Erythroblast (primary cell): Measurements from ENCODE around the gene ZNF143.
"Not testable (repeated sequence)": the region's sequence is repeated elsewhere in the genome, so short reads cannot be mapped to it uniquely, and the experiment has no call there.

Experiments used
- DNase-seq, 2 experiments: peaks; one replicate each; lab custom pipeline; 2025; lab: John Stamatoyannopoulos, UW
- GATA1 ChIP-seq: IDR thresholded peaks from 2 replicates; pipeline ENCODE4 v1.6.1; 2011; ENCODE audit warnings: low read depth, mild to moderate bottlenecking, control low read depth, low read length, moderate library complexity
- POLR2A ChIP-seq: IDR thresholded peaks from 2 replicates; pipeline ENCODE4 v1.6.1; 2011; ENCODE audit warnings: mild to moderate bottlenecking, low read length

Gene ZNF143

GRCh38 chr11:9473408-9473807 is 12.6 kb downstream of the ZNF143 start:
- DNase-seq: no peak
- TF ChIP-seq POLR2A (no peak), GATA1 (no peak)

- no peak for DNase-seq
- no peak for TF ChIP-seq POLR2A
- no peak for TF ChIP-seq GATA1
These were observed 19.1 kb downstream of the ZNF143 start for GRCh38 chr11:9479899-9480298.

- TF ChIP-seq GATA1 (no peak), POLR2A (no peak)
- DNase-seq: no peak
These were observed 28.4 kb downstream of the ZNF143 start for GRCh38 chr11:9489080-9489765.

- DNase-seq: no peak
- TF ChIP-seq POLR2A: no peak
These were observed 29.6 kb downstream of the ZNF143 start for GRCh38 chr11:9490376-9490775.

GRCh38 chr11:9493492-9493891 is 32.7 kb downstream of the ZNF143 start:
- DNase-seq: no peak
- TF ChIP-seq GATA1 (no peak), POLR2A (no peak)

- no peak for DNase-seq
- no peak for TF ChIP-seq POLR2A
- TF ChIP-seq GATA1: no peak
These were observed 33.5 kb downstream of the ZNF143 start for GRCh38 chr11:9494316-9494715.

- no peak for DNase-seq
- no peak for TF ChIP-seq POLR2A
- TF ChIP-seq GATA1: no peak
These were observed 35.1 kb downstream of the ZNF143 start for GRCh38 chr11:9495803-9496514.

GRCh38 chr11:9498457-9499078 is 37.8 kb downstream of the ZNF143 start:
- no peak for TF ChIP-seq GATA1
- no peak for TF ChIP-seq POLR2A
- DNase-seq: no peak

GRCh38 chr11:9506489-9507276 is 45.9 kb downstream of the ZNF143 start:
- no peak for TF ChIP-seq POLR2A
- no peak for TF ChIP-seq GATA1
- DNase-seq: peak; percentile 81 to 90

- TF ChIP-seq GATA1 (no peak), POLR2A (no peak)
- DNase-seq: no peak
These were observed 46.4 kb downstream of the ZNF143 start for GRCh38 chr11:9507277-9507580.

GRCh38 chr11:9509041-9509440 is 48.2 kb downstream of the ZNF143 start:
- no peak for DNase-seq
- no peak for TF ChIP-seq POLR2A
- TF ChIP-seq GATA1: no peak

GRCh38 chr11:9512370-9513019 is 51.7 kb downstream of the ZNF143 start:
- TF ChIP-seq POLR2A (no peak), GATA1 (no peak)
- no peak for DNase-seq

- DNase-seq: not testable (repeated sequence)
These were observed 53.8 kb downstream of the ZNF143 start for GRCh38 chr11:9514576-9514975.

- TF ChIP-seq POLR2A (no peak), GATA1 (no peak)
- peak; percentile 43 to 52 for DNase-seq
These were observed 55.3 kb downstream of the ZNF143 start for GRCh38 chr11:9516113-9516512.
